Renal cortex interstitium (tissue), 11 donors: Measurements from ENCODE around the gene ADGRG3. TPM values are rescaled to one million over a fixed set of nuclear protein-coding genes. Genes with fewer than 3 reads are reported as not detected.

ENCODE experiments used
- DNase-seq, 11 donors: peaks; one replicate each; pipeline ENCODE4 v3.0.0-alpha.2; 2013; ENCODE audit warnings: low read depth in 9 of 11, low spot score in 4 of 11; ENCODE audit errors: extremely low read depth in 1 of 11
- polyA plus RNA-seq, 3 donors: library from polyadenylated mRNA; unstranded; fragments of 120-200 nt; gene quantifications; one replicate each; pipeline ENCODE4 v1.2.1, GENCODE V29; 2013; ENCODE audit not compliant: insufficient read length in 3 of 3

Gene ADGRG3
- polyA plus RNA-seq, 3 donors: 0.21 to 0.48 (median 0.27) TPM

DNA sequence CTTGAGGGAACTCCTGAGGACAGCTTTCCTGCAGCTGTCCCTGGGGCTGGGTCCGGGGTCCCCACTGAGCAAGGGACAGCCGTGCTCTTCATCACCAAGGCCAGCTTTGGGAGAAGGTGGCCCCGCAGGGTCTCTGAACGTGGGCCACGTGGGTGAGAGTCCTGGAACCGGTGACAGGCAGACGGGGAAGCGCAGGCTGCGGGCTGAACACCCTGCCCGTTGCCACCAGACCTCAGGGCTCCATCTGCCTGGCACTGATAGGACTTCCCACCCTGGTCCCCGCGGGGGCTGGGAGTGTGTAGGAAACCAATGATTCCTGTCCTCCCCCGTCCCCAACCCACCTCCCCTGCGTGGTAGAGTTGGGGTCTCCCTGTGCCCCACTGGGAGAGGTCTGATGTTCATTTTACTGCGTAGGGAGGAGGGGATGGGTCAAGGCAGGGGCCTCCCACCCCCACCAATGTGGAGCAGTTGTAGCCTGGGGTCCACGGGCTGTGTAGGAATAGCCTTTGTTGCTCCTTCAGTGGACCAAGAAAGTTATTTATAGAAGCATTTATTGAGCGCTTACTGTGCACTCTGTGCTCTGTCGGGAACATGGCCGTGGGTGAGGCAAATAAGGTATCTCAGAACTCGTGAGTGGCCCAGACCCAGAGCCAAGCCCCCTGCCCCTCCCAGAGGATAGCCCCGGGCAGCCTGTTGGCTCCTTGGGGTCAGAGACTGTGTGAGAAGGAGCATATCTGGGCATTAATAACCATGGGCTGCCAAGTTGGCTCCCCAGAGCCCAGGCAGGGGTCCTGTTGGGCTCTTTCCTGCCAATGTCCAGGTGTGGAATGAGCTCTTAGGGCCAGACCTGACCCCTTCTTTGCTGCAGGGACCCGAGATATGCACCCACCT lies 38.3 kb upstream of the ADGRG3 start:
- DNase-seq: no peak

DNA sequence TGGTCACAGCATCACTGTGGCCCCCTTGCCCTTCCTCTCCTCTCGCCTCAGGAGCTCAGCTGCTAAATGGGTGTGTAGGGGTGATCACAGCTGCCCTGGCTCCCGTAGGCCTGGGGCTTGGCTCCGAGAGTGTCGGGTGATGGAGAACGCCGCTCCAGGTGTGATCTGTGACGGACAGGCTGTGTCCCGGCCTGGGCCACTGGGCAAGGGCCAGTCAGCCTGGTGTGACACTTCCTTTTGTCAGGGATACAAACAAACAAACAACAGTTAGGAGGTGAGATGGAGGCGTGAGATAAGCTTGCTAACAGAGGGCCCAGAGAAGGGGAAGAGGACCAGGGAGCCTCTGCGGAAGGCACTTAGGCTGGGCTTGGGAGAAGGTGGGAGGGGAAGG lies 37.7 kb upstream of the ADGRG3 start:
- no peak for DNase-seq

DNA sequence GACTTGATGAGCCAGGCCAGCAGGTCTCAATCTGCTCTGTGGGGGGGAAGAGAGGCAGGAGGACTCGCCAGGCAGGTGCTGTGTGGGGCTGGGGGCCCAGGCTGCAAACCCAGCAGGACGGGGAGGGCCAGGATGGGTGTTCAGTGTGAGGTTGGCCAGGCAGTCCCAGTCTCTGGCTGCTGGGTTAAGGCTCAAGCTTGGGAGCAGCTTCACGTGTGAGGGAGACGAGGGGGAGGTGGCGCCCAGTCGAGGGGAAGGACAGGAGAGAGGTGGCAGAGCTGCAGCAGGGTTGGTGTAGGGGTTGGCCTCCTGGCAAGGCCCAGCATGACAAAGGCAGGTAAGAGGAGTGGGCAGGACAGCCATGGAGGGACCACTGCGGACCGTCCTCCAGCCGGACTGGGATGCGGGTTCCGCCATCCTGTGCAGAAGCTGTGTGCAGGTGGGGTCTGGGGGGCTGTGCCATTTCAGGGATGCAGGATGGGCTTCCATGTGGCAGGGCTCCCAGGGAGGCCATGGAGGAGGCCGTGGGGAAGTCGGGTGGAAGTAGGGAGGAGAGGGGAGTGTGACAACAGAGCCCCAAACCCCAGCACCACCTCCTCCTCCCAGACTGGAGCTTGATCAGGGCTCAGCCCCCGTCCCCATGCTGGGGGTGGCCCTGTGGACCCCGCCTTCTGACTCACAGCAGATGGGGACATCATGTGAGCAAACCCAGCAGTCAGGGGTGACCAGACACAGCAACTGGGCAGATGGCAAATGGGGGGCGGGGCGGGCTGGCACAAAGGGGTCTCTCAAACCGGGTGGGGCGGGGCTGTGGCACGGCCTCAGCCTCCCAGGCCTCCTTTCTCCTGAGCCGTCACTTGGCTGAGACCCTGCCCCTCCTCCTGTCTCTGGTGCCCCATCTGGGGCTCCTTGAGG lies 36.9 kb upstream of the ADGRG3 start:
- no peak for DNase-seq

DNA sequence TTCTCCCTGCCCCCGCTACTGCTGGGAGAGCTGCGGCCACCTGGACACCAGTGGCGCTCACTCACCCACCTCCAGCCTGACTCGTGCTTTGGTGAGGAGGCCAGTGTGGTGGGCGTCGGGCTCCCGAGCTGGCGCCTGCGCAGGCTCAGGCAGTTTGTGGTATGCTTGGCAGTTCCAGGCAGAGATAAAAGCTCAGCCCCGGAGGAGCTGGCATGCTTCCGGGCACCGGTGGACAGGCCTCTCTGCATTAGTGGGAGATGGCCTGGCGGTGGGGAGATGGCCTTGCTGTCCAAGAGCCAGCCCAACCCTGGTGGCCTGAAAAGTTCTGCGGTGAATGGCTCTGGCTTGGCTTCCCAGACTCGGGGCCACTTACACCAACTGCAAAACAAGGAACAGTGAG lies 35.5 kb upstream of the ADGRG3 start:
- DNase-seq: no peak

DNA sequence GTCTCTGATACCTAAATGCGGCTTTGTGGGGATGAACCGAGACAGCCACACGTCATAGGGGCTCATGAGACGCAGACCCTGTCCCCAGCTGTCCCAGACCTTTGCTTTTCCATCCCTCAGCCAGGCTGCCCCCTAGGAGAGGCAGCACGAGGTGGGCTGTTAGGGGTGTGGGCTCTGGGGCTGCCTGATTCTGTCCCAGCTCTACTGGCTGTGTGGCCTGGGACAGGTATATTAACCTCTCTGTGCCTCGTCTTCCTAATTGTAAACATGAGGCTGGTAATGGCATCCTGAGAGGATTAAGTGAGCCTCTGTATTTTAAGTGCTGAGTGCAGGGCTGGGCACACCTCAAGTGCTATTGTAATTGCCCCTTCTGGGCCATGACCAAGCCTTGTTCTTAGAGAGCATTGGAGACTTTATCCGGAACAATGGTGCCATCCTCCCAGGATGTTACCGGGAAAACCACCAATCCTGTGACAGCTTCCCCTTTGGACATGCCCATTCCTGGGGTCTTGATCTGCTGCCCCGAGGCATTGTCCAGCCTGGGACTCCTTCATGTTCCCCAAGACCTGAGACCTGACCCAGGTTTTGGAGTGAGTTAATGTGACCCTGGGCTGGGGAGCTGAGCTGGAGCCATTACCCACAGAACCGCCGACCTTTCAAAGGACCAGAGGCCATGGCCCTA lies 34.6 kb upstream of the ADGRG3 start:
- no peak for DNase-seq

DNA sequence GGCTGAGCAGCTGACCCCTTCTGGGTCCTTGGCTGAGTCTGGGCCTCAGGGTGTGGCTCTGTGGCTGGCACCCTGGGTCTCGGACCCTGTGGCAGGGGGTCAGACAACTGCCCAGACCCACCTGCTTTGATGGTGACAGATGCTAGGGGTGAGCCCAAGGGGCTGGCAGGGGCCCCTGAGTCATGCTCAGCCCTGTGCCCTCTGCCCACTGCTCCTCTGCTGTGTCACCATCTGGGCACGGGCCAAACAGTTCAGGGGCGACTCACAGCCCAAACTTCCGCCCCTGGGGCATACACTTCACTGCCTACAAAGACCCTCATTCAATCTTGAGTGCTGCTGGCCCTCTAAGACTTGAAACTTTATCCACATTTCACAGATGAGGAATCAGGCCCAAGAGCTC lies 33.9 kb upstream of the ADGRG3 start:
- DNase-seq: no peak

DNA sequence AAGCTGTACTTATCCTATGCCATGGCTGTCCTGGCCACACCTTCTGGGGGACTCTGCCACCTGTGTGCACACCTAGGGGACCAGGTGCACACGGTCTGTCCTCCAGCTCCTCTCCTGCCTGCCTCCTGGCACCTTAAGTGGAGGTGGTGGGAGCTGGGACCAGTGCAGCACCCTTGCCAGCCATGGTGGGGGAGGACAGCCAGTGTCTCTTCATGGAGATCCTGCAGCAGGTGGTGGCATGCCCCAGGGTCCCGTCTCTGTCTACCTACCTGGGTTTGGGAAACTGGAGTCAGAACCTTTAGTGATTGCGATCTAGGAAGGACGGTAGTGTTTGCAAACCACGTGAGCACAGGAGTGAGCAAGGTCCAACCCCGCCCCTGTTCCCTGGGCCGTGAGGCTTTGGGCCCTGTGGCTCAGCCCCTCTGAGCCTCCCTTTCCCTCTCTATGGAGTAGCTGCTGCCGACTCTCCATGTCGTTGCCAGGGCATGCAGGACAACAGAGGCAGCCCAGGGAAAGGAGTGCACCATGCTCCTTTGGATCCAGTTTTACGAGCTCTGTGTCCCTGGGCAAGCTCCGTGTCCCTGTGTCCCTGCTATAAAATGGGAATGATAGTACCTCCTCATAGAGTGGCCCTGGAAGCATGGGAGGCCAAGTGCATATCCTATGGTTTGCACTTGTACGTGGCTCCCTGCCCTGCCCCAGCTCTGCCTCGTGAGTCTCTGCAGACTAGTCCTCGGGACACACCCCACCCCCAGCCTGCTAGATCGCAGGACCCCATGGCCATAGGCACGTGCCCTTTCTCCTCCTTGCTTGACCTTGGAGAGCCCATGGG lies 32.6 kb upstream of the ADGRG3 start:
- DNase-seq: no peak

DNA sequence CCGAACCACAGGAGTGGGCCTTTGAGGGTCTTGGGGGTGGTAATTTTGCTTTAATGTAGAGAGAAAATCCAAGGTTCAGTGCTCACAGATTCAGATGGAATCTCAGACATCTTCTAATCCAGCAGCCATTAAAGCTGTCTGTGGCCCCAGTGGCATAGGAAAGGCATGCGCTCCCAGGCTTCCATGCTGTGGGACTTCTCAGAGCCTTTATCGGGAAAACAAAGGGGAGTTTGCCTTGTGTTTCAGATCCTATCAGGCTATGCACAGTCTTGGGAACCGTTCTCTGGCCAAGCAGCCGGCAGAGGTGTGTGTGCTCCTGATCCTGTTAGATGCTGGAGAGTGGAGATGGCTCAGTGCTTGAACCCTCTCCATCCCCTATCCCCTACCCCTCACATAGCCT lies 31.9 kb upstream of the ADGRG3 start:
- DNase-seq: no peak

DNA sequence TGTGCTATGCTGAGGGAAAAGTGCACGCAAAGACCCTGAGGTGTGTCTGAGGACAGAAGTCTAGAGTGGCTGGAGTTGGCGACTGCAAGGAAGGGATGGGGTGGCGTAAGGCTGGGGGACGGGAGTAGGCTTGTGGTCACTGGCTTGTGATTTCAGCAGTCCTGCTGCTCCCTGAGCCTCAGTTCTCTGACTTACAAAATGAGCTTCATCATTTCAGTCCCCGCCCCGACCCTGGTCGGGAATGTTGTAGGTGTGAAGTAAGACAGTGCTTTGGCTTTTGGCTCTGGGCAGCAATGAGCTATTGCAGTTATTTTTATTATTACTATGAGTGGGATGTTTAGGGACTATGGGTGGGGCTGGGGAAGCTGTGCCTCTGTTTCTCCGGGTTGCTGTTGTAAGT lies 31.1 kb upstream of the ADGRG3 start:
- no peak for DNase-seq

DNA sequence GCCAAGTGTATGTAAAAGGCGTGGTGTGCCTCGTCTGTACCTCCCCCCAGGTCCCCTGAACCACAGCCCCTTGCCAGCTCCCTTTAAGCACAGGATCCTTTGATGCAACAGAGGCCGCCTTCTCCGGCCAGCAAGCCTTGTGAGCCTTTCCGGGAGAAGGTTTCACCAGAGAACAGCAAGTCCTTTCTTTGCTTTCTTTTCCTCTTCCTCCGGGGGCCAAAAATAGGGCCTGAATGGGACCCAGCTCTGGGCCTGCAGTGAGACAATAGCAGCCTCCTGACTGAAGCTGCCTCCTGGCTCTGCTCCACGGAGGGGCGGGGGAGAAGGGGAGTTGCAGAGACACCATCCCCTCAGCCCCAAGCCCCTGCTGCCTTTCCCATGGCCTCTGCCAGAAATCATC lies 30.7 kb upstream of the ADGRG3 start:
- no peak for DNase-seq

DNA sequence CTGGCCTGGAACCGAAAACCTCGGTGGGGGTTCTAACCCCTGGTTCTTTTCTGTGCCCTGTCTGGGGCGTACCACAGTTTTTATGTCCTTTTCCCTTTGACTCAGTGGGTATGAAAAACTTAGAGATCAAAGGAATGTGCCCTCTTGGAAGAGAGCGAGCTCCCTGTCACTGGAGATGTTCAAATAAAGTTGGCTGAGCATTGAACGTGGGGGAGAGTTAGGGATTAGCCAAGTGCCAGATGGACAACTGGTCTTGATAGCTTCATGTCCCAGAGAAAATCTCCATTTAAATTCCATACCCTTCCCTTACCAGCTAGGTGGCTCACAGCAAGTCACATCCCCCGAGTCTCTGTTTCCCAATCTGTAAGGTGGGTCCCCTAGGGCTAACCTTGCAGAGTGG lies 30.1 kb upstream of the ADGRG3 start:
- DNase-seq: no peak

DNA sequence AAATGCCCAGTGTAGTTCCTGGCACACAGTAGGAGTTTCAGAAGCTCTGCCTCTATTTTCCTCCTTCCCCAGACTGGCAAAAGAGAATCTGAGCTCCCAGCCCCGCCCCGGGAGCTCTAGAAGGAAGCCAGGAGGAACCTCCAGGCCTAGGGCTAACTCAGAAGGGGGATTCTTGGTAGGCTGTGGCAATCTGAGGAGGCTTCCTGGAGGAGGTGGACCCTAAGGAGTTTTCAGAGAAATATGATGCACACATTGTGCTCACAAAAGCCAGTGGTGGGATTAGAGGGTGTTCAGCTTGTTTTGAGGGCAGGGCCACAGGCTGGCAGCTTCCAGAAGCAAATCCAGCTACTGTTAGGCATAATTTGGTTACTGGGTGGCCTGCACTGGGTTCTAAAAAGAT lies 29.7 kb upstream of the ADGRG3 start:
- DNase-seq: no peak

DNA sequence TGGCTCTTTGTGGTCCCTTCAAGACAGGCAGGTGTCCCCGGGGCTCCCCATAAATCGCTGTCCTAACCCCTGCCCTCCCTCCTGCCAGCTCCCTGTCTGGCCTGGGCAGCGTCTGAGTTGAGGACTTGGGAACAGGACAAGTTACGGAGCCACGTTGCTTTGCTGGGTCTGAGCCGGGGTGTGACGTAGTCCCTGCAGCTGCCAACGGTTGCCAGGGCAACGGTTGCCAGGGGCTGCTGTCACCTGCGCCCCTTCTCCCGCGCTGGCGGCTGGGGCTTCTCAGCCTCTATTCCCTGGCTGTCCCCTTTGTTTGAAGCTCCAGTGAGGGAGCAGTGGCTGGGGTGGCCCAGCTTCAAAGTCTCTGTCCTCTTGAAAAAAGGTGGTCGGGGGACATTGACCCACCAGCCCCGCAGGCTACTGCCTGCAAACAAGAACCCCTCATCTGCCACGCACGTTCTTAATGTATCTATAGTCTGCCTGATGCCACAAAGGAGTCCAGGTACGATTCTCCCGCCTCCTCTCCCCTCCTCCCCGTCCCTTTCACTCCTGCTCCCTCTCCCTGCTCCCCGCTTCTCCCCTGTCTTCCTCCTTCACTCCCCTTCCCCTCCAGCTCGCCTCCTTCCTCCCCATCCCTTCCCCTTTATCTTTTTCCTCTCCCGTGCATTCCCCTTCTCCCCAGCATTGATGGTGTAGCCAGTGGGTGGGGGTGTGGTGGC lies 28.8 kb upstream of the ADGRG3 start:
- peak in 6 of 11 donors; percentile 64 to 78 (median 74) for DNase-seq

DNA sequence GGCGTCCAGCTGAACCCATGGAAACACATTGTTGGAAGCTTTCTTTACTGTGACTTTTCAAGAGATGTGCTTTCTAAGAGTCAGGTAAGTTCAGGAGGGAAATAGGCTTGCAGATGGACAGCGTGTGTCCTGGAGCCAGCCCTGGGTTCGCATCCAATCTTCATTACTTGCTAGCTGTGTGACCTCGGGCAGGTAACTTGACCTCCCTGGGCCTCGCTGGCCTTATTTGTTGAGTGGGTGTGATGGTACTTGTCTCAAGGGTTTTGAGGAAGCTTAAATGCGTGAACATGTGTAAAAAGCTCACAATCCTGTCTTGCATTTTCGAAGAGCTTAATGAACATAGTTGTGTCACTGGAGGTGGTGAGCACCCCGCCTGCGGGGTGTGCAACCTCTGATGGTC lies 27.9 kb upstream of the ADGRG3 start:
- DNase-seq: no peak

DNA sequence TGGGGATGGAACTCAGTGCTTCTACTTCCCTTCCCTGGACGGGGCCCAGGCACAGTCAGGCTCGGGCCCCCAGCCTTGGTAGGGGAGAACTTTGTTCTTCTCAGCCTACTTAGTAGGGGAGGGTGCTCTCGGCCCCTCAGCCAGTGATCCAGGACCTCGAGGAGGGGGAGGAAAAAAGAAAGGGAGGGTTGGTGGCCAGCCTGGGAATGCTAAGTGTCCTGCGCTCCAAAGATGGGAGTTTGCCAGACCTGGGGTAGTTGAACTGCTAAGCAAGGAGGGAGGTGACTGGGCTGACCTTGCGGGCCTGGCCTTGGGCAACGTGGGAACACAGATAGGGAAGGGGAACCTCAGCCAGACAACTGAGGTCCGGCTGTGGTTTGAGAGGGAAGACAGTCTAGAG lies 27.5 kb upstream of the ADGRG3 start:
- DNase-seq: no peak

DNA sequence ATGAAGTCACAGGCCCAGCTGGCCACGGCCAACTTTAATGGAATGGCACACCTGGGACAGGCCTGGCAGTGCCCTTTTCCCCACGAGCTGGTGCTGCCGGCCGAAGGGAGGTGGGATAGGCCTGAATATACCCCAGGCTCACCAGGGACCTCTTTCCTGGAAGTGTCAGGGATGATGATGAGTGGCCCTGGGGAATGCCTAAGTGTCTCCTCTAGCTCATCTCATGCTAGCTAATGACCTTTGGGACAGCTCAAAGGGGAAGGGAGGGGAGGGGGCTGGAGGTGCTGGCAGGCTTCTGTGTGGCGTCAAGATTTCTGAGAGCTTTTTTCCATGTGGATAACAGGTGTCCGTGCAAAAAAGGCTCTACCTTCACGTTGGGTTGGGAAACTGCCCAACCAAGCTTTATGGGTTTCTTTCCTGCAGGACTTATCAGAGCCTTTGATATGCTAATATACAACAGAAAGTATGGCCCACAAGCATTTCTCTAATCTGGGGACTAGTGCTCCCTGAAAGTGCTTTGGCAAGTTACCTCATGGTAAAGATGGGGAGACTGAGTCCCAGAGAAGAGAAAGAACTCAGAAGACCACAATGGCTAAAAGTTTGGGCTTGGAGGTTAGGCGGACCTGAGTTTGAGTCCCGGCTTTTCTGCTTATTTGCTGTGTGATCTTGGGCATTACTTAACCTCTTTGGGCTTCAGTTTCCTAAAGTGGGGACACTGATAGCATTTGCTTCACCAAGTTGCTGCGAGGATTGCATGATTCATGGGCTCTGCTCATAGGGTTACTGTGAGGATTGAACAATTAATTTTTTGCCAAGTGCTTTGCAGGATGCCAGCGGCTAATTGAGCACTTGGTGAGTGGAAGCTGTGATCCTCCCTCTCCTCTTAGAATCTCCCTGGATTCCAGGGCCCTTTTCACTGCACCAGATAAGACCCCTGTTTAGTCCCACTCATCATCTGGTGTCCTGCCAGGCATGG lies 25.7 kb upstream of the ADGRG3 start:
- no peak for DNase-seq
